ENCODE results near the gene DYNC2LI1.

DNA sequence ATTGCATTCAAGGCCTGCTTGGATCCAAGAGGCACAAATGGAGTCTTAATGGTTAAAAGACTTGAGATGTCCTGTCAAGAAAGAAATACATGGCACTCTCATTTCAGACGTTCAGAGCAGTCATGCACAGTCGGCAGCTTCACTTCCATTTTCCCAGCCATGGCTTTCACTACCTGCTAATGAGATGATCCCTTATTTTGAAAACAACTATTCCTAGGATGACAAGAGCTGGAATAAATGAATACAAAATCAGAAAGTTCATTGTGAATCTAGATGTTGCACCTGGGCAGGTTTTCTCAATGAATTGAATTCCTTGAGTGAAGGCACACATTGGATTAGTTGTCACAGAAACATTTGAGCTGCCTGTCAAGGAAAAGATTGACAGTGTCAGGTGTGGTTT is 39.1 kb downstream of the DYNC2LI1 start:
- TF ChIP-seq EZH2 (IDR thresholded peaks at IDR 0.05; ENCODE audit: borderline replicate concordance, insufficient read depth, low read depth, low read length, poor library complexity, severe bottlenecking), result no peak
- TF ChIP-seq, protein P1, sequence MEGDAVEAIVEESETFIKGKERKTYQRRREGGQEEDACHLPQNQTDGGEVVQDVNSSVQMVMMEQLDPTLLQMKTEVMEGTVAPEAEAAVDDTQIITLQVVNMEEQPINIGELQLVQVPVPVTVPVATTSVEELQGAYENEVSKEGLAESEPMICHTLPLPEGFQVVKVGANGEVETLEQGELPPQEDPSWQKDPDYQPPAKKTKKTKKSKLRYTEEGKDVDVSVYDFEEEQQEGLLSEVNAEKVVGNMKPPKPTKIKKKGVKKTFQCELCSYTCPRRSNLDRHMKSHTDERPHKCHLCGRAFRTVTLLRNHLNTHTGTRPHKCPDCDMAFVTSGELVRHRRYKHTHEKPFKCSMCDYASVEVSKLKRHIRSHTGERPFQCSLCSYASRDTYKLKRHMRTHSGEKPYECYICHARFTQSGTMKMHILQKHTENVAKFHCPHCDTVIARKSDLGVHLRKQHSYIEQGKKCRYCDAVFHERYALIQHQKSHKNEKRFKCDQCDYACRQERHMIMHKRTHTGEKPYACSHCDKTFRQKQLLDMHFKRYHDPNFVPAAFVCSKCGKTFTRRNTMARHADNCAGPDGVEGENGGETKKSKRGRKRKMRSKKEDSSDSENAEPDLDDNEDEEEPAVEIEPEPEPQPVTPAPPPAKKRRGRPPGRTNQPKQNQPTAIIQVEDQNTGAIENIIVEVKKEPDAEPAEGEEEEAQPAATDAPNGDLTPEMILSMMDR (IDR thresholded peaks at IDR 0.05), result no peak

Data from B cell (primary cell).